OCI-M1 (cell line): Measurements from ENCODE around the gene ZBTB38.

Experiments used
- DNase-seq: peaks from one replicate; lab custom pipeline; 2025; lab: John Stamatoyannopoulos, UW

ZBTB38 gene, protein sequence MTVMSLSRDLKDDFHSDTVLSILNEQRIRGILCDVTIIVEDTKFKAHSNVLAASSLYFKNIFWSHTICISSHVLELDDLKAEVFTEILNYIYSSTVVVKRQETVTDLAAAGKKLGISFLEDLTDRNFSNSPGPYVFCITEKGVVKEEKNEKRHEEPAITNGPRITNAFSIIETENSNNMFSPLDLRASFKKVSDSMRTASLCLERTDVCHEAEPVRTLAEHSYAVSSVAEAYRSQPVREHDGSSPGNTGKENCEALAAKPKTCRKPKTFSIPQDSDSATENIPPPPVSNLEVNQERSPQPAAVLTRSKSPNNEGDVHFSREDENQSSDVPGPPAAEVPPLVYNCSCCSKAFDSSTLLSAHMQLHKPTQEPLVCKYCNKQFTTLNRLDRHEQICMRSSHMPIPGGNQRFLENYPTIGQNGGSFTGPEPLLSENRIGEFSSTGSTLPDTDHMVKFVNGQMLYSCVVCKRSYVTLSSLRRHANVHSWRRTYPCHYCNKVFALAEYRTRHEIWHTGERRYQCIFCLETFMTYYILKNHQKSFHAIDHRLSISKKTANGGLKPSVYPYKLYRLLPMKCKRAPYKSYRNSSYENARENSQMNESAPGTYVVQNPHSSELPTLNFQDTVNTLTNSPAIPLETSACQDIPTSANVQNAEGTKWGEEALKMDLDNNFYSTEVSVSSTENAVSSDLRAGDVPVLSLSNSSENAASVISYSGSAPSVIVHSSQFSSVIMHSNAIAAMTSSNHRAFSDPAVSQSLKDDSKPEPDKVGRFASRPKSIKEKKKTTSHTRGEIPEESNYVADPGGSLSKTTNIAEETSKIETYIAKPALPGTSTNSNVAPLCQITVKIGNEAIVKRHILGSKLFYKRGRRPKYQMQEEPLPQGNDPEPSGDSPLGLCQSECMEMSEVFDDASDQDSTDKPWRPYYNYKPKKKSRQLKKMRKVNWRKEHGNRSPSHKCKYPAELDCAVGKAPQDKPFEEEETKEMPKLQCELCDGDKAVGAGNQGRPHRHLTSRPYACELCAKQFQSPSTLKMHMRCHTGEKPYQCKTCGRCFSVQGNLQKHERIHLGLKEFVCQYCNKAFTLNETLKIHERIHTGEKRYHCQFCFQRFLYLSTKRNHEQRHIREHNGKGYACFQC (N-terminal part only)

GRCh38 chr3:141368062-141368924, at the start of gene ZBTB38:
ZBTB38 (plus strand) TSS chr3:141368504; CDS start chr3:141442389, 73,885 bp downstream.
- peak; percentile 76 for DNase-seq

GRCh38 chr3:141320399-141321108, 47.8 kb upstream of the ZBTB38 start:
- no peak for DNase-seq

DNA sequence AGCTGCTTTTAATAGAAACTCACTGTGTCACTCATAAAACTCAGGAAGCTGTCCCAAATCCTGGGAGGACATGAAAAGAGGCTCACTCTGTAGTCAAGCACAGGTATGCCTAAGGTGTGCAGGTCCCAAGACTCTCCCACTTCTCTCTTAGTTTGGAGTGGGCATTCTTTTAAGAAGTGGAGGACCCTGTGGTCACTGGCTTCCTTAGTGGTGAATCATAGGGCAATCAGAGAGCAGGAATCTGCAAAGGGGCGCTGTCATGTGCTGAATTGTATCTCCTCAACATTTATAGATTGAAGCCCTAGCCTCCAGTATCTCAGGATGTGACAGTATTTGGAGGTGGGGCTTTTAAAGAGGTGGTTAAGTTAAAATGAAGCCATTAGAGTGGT, 47.2 kb upstream of the ZBTB38 start:
- DNase-seq: no peak

DNA sequence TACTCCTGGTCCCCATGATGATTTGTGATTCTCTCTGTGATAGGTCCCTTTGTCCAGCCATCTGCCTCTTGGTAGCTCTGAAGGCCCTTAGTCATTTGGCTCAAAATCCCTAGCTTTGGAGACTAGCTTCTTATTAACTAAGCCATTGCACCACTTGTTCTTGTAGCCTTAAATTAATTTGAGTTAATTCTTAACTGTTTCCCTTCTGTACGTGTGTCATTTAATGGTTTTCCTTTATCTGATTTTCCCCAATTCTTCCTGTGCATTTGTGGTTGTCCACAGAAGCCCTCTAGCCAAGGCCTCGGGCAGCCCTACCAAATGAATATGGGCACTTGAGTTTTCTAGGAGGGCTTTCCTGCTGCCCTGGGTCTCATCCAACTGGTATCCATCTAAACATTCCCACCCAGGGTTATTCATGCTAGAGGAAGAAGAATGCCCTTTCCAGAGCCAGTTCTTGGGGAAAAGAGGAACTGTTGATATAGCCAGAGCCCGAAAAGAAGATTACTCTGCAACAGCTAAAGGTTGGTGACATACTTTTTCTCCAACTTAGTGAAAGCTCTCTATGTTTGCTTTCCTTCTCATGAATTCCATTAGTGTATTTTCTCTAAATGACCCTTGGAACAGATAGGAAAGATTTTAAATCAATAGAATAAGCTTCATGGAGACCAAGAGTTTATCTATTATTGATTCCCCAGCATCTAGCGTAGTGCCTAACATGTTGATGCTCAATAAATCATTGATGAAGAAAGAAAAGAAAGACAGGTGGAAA, 44.2 kb upstream of the ZBTB38 start:
- peak; percentile 35 for DNase-seq

DNA sequence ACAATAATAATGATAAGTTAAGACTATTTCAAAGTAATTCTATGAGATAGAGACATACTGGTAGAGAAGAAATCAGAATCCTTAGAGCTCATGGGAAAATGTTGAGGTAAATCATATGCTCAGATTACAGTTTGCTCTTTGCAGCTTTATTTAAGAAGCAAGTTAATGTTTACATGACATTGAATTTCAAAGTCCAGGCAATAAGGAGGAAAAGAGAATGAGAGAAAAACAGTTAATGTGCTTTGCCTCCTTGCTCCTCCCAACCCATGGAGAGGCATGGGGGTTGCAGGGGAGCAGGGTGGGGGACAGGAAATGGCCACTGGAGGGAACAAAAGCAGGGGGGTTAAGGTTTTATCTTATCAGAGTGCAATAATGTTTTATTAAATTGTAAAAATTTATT, 42.2 kb upstream of the ZBTB38 start:
- DNase-seq: no peak

GRCh38 chr3:141326626-141327025, 41.7 kb upstream of the ZBTB38 start:
- no peak for DNase-seq

DNA sequence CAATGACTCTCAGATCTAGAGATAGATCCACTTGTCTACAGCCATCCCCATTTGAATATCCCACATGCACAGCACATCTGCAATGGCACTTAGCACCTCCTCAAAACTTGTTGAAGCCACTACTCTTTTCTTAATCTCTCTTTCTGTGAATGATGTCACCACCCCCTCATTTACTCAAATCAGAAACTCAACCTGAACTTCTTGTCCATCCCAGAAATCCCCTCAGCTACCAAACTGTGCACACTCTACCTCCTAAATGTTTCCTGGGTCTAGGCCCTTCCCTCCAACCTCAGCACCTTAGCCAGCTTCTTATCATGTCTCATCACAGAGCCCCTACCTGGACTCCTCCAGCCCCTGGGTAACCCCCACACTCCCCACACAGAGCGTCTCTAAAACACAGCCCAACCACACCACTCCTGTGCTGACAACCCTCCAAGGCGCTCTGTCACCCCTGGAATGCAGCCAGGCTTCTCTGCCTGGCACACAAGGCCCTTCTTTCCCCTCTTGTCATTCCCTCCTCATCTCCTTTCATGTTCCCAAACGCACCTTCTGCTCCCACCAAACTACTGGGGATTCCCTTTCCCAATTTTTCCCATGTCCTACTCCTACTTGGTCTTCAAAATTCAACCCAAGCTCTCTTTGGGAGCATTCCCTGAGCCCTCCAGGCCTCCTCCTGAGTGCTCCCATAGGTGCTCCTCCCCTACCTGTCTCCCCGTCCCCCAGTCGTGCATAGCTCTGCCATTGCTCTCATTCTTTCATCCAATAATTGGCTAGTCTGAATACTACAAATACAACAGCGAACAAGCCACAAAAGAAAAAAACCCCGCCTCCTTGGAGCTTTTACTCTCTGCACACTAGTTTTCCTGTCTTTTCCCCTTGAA, 39.8 kb upstream of the ZBTB38 start:
- DNase-seq: no peak

DNA sequence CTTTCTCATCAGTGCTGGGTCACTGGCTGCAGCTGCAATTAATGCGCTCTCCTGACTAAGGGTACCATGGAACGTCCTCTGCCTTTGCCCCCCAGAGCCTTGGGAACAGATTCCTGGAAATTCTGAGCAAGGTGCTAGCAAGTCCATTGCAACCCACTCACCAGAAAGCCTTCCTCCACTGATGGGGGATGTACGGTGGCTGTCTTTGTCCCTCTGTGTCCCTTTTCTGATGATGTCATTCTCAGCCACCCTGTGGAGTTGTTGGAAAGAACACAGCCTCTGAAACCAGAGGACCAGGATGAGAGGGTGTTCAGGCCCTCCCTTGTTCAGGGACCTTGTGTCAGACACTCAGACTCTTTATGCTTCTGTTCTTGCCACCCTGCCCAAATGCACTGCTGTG, 38.1 kb upstream of the ZBTB38 start:
- no peak for DNase-seq

GRCh38 chr3:141330718-141331376, 37.5 kb upstream of the ZBTB38 start:
- DNase-seq: no peak

DNA sequence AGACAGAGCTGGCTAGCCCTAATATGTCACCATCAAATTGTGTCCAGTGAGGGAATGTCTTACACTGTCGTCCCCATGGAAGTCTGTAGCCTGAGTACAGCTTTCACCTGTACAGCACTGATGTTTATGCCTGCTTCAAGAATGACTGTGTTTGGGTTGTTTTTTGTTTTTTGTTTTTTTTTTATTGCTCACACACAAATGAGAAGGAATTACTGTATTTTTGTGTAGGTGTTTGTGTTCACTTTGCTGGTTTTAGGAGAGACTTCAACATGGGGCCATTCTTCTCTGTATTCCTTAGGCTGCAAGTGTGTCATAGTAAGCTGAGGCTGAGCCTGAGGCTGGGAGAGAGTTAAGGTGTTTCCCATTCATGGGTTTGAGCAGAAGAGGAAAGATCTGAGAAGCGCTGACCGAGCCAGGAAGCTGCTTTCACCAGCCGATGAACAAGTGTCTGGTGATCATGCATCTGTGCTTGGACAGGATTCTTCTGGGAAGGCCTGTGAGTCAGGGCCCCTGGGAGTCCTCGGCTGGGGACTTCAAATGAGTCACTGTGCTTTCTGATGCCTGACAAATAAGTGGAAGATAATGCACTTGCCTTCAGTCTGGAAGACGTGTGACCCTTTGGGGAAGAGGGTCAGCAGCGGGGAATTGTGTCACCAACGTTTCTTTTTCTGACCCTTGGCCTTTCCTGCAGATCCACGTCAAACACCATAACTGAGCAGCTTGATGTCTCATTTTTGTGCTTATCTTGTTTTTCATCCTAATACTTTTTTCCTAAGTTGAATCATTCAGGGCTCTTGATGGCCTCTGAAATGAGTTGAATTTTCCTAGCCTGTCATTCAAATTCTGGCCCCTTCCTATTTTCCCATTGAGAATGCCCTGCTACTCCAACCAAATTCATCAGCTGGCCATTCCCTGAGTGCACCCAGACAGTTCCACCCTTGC, 36.7 kb upstream of the ZBTB38 start:
- DNase-seq: no peak

- no peak for DNase-seq
Observed at GRCh38 chr3:141332416-141332815, 35.9 kb upstream of the ZBTB38 start.

DNA sequence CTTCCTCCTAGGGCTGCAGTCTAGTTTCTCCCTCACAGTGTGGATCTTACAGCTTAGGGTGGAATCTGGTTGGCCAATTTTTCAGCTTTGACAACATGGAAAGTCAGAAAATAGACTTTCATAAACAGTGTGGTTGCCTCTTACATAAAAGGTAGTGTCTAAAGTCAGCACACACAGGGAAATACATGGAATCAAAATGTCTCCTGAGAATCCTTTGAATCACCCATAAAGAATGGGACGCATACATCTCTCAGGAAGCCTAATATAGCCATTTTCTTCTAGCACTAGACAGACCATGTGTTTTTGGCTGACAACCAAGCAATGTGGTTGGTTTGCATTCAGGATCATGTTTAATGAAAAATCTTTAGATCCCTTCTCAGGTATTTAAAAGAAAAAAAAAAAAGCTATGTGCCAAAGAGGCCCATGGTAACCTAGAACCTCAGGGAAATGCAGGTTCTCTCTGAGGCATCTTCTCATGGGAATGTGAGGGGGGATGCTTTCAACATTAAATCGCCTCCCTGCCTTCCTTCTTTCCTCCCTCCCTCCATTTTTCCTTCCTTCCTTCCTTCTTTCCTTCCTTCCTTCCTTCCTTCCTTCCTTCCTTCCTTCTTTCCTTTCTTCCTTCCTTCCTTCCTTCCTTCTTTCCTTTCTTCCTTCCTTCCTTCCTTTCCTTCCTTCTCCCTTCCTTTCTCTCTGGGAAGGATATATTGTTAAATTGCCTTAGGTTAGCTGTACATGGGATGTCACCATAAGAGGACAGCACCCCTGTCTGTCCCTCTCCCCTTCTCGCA, 34.3 kb upstream of the ZBTB38 start:
- no peak for DNase-seq

DNA sequence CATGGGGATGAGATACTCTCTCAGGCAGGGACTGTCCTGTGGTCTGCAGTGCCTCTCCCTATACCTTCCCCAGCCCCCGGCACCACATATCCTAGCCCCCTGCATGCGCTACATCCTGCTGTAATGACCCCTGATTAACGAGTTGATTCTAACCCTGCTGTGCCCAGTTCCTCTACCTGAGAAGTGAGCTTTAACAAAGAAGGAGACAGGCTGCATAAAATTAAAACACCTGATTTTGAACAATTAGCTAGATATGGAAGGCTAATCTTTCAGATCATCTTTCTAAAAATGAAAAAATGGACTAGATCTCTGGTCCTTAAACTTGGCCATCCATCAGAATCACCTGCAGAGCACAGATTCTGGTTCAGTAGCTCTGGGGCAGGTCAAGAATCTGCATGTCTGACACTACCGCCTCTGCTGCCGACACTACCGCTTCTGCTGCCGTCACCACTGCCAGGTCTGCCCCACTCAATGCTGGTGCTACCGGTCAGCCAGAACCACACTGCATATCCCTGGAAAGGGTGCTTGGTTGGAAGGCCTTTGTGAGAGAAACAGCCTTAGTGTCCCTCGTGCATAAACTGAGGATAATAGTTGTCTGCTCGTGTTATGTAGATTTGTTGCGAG, 33.6 kb upstream of the ZBTB38 start:
- no peak for DNase-seq

DNA sequence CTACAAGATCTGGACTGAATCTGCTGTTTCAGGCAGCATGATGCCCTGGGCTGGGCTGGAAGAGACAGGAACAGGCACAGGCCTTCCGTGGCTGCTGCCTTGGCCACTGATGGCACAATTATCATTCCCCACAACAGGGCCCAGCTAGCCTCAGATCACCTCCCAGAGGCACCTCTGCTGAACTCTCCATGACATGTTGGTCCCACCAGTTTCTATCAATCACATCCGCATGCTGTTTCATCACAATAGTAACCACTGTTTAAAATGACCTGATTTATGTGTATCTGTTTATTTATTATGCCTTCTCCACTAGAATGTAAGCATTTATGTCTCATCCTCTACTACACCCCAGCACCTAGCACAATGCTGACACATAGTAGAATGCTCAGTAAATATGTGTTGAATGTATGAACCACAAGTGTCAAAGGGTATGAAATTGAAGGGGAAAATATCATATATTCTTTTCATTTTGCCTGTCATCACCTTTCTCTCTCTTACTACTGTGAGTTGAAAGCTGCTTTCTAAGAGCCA, 32.7 kb upstream of the ZBTB38 start:
- DNase-seq: no peak

DNA sequence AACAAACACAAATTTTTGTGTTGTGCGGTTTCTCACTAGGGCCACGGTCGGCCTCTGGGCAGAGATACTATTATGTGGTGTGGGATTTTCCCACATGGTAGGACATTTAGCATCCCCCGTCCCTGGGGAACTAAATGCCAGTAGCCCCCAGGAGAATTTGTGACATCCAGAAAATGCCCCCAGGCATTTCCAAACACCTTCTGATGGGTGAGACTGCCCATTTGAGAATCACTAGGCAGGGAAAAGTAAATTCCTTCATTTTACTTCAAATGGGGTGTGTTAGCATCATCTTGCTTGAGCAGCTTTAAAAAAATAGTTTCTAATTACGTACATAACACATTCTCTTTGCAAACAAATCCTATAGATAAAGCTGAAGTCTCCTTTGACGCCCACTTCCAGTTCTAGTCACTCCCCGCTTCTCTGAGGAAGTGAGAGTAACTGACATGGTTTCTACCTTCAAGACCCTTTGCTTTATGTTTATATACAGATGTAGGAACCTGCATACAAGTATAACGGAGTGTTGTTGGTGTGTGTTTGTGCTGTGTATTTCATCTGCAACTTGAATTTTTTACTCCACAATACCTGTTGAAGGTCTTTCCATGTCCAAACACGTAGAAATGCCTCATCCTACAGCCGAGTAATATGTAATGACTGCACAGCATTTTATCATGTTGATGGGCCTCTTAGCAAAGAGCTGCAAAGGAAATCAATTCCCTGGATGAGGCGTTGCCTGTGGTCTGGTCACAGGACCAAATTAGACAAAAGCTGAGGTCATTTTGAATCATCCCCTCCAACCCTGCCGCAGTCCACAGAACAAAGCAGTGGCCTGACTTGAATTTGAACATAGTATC, 31.4 kb upstream of the ZBTB38 start:
- DNase-seq: peak; percentile 28
